Bronchial epithelial cell (primary cell): ENCODE measurements around the gene SEMA4B. TPM values are rescaled to one million over a fixed set of nuclear protein-coding genes. Genes with fewer than 3 reads are reported as not detected.

Source experiments
- DNase-seq: peaks from one replicate; pipeline ENCODE4 v3.0.0-alpha.2; 2010; ENCODE audit warnings: low read depth
- FAIRE-seq: peaks from 2 replicates; lab custom pipeline; 2011; peaks lifted over from hg19 to GRCh38; lab: Jason Lieb, UNC
- H3K27me3 ChIP-seq: 2 replicates; pipeline ENCODE4 v1.5.1; 2011; ENCODE audit warnings: low read length; ENCODE audit not compliant: control insufficient read depth, insufficient read depth
- H3K36me3 ChIP-seq: 2 replicates; pipeline ENCODE4 v1.5.1; 2011; ENCODE audit warnings: low read length; ENCODE audit not compliant: control insufficient read depth, insufficient read depth
- H3K4me3 ChIP-seq: 2 replicates; pipeline ENCODE4 v1.5.1; 2011; ENCODE audit warnings: mild to moderate bottlenecking, low read depth, low read length, control low read depth
- CTCF ChIP-seq: IDR thresholded peaks from 2 replicates; pipeline ENCODE4 v1.5.1; 2011; ENCODE audit warnings: mild to moderate bottlenecking, moderate library complexity, low read length, control low read depth, inconsistent platforms; ENCODE audit not compliant: insufficient read depth, severe bottlenecking
- total RNA-seq: library from RNA; depleted of rRNA; stranded (reverse); fragments of >200 nt; gene quantifications from 2 replicates; pipeline ENCODE4 v1.2.1, GENCODE V29; 2014

SEMA4B gene
- total RNA-seq, 1 donor from 2014 or later = 90.6 TPM

DNA sequence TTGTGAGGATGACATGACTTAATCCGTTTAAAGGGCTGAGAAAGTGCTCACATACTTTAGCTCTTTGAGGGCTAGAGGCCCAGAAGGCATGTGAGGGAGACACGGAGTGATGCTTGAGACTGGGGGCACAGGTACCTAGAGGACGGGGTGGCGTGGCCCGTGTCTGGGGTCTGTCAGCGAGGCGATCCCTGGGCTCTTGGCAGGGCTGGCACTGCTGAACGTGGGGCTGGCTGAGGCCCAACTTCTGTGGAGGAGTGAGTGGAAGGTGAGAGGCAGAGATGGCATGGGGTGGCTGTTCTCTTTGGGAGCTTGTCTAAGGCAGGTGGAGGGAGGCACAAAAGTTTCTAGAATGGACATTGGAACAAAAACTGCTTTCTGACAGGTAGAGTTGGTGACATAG, 9.5 kb downstream of the SEMA4B start:
- no peak overlapping the region for H3K4me3 ChIP-seq
- no peak for FAIRE-seq
- peak; percentile 23 for DNase-seq
- TF ChIP-seq CTCF = no peak
- H3K27me3 ChIP-seq = no peaks in the 10 kb centered on the region
- H3K36me3 ChIP-seq = peaks cover 17% of the 10 kb centered on the region

DNA sequence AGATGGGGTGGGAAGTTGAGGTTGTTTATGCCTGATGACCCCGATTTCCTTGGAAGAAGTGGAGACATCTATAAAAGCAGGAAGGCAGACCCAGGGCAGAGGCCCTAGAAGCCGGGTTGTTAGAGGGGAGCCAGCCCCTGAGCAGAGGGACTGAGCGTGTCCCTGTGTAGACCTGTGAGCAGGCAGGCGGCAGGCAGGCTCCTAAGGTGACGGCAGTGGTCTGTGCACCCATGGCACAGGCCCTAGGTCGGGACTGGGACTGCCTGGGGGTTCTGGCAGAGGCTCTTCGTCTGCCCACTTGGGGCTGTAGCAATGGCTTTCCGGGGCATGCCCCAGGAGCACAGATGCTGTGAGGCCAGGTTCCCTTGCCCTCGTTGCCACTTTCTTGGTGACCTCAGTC, 9.9 kb downstream of the SEMA4B start:
- no peak for DNase-seq
- no peak overlapping the region for H3K4me3 ChIP-seq
- no peak for FAIRE-seq
- no peaks in the 10 kb centered on the region for H3K27me3 ChIP-seq
- peaks cover 15% of the 10 kb centered on the region for H3K36me3 ChIP-seq
- TF ChIP-seq CTCF = no peak

DNA sequence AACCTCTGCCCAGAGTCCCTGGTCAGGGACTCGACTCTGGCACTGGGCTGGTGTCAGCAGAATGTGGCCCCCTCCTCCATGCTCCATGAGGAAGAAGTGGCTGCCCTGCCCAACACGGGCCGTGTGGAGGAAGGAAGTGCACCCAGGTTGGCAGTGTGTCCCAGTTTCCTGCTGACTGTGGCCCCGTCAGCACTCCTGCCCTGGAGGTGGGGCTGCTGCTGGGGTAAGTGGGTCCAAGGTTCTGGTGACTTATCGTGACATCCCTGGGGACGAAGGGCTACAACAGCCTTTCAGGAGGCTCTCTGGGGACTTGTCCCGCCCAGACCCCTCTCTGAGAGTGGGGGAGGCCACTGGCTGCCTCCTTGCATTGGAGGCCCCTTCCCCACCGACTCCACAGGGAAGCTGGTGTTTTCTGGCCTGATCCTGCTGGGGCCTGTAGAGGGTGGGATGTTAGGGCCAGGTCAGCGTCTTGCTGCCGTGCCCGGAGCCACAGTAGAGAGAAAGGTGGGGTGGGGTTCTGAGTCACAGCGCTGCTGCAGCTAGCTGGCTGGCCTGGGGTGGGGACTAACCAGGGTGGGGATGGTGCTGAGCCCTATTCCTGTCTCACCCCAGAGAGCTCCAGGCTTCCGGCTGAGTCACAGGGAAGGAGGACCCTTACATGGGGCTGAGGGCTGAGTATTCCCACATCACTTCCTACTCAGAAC, 10.5 kb downstream of the SEMA4B start:
- DNase-seq (peak; percentile 97), FAIRE-seq (no peak)
- Histone ChIP-seq H3K36me3 (peaks cover 10% of the 10 kb centered on the region), H3K27me3 (no peaks in the 10 kb centered on the region), H3K4me3 (no peak overlapping the region)
- TF ChIP-seq CTCF = no peak

DNA sequence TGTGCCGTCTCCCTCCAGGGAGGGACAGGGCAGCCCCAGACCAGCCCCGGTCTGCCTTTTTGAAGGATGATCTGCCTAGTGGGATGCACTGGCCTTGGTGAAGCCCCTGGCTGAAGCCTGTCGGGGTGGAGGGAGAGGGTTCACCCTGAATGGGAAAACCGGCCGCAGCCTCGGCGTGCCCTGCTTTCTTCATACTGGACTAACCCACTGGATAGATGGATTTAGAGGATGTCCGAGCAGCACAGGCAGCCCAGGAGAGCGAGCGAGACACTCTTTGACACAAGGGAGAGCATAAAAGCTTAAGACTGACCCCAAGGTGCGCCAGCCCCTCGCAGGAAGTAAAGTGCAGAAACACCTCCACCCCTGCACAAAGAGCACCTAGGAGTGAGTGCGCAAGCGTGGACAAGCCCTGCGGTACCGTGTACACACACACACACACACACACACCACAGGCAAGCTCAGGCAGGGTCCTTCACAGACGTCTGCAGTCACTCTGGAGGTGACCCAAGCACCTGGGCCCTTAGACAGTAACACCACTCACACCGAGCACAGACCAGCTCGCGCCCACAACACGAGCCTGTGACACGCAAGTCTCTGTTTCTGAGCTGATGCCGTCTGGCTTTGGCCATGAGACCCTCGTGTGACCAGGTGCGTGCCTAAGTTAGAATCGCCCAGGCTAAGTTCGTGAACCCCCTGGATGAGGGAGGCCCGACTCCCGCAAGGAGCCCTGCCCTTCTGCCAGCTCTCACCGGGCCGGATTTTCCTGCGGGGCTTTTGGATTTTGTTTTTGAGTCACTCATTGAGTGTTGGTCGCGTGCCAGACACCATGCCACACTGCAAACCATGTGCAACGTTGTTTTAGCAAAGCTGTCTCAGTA, 11.3 kb downstream of the SEMA4B start:
- DNase-seq (peak; percentile 91), FAIRE-seq (no peak)
- TF ChIP-seq CTCF = no peak
- Histone ChIP-seq H3K4me3 (peak overlapping the region; percentile 2), H3K36me3 (peaks cover 11% of the 10 kb centered on the region), H3K27me3 (no peaks in the 10 kb centered on the region)

- Histone ChIP-seq H3K36me3 (peaks cover 18% of the 10 kb centered on the region), H3K4me3 (no peak overlapping the region), H3K27me3 (no peaks in the 10 kb centered on the region)
- FAIRE-seq = no peak
- TF ChIP-seq CTCF = no peak
- peak; percentile 62 for DNase-seq
Observed at GRCh38 chr15:90213122-90213817, 12.1 kb downstream of the SEMA4B start.
